AG04450 (cell line): ENCODE measurements around the gene LAMTOR1. TPM values are rescaled to one million over a fixed set of nuclear protein-coding genes. Genes with fewer than 3 reads are reported as not detected.

Source experiments
- CTCF ChIA-PET: fragments of 300-600, 350-600 bp; formaldehyde crosslinking; extraction: SDS; loops from one replicate; lab custom pipeline; 2022; ENCODE audit warnings: antibody characterized with exemption, inconsistent platforms; lab: Charles Lee
- POLR2A ChIA-PET: fragments of 350-600 bp; formaldehyde crosslinking; extraction: SDS; loops from one replicate; lab custom pipeline; 2021; ENCODE audit warnings: antibody characterized with exemption, inconsistent platforms; lab: Yijun Ruan, JAX
- DNase-seq: peaks from one replicate; pipeline ENCODE4 v3.0.0-alpha.2; 2011; ENCODE audit warnings: low read depth, low spot score
- H3K27ac ChIP-seq: one replicate; pipeline ENCODE4 v1.5.1; 2012; ENCODE audit warnings: low read depth, low read length, control low read depth
- H3K27me3 ChIP-seq: one replicate; pipeline ENCODE4 v1.6.0; 2012; ENCODE audit warnings: low read length; ENCODE audit not compliant: control insufficient read depth, insufficient read depth
- H3K4me3 ChIP-seq: 2 replicates; pipeline ENCODE4 v1.5.1; 2011; ENCODE audit warnings: mild to moderate bottlenecking, low read depth, low read length, control low read depth
- H3K9me3 ChIP-seq: 2 replicates; pipeline ENCODE4 v1.5.1; 2012; ENCODE audit warnings: low read length; ENCODE audit not compliant: control insufficient read depth, insufficient read depth
- polyA plus RNA-seq: library from polyadenylated mRNA; depleted of rRNA; stranded (reverse); fragments of >200 nt; gene quantifications from 2 replicates; pipeline ENCODE4 v1.2.3, GENCODE V29; 2011
- TF ChIP-seq, protein P1 (sequence below): IDR thresholded peaks from 2 replicates; pipeline ENCODE4 v1.5.1; 2011; ENCODE audit warnings: low read depth, low read length, control low read depth, inconsistent platforms

LAMTOR1 gene
- polyA plus RNA-seq, 1 experiment: 89.1 TPM

DNA sequence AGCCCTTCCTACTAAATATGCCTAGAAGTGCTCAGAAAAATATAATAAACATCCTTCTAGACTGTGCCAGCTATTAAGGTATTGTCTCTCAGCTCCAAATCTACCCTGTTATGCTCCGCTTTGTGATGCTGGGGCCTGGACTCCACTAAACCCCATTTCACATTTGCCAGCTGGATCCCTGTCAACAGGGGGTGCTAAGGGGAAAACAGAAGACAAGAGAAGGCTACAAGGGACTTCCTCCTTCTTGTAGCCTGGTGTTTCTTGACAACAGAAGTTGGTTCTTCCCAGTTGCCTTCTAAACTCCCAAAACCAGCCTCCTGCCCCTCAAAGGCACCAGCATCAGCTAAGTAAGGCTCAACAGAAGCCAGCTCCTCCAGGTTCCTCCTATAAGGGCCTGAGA lies 28.0 kb downstream of the LAMTOR1 start:
- ChIA-PET CTCF (interaction anchor here (0.6 to 1.0 kb wide), 2 partner anchors 170 to 356 kb away, joined by 3 read pairs; no protein-coding TSS in a partner anchor), POLR2A (no interaction called here)
- Histone ChIP-seq H3K27ac (no peak overlapping the region), H3K27me3 (no peaks in the 10 kb centered on the region), H3K9me3 (no peaks in the 10 kb centered on the region; the same call in 1 of the 2 replicates), H3K4me3 (no peak overlapping the region)
- TF ChIP-seq, protein P1, sequence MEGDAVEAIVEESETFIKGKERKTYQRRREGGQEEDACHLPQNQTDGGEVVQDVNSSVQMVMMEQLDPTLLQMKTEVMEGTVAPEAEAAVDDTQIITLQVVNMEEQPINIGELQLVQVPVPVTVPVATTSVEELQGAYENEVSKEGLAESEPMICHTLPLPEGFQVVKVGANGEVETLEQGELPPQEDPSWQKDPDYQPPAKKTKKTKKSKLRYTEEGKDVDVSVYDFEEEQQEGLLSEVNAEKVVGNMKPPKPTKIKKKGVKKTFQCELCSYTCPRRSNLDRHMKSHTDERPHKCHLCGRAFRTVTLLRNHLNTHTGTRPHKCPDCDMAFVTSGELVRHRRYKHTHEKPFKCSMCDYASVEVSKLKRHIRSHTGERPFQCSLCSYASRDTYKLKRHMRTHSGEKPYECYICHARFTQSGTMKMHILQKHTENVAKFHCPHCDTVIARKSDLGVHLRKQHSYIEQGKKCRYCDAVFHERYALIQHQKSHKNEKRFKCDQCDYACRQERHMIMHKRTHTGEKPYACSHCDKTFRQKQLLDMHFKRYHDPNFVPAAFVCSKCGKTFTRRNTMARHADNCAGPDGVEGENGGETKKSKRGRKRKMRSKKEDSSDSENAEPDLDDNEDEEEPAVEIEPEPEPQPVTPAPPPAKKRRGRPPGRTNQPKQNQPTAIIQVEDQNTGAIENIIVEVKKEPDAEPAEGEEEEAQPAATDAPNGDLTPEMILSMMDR: peak; percentile 18; the same call in 1 of the 2 replicates
- no peak for DNase-seq

DNA sequence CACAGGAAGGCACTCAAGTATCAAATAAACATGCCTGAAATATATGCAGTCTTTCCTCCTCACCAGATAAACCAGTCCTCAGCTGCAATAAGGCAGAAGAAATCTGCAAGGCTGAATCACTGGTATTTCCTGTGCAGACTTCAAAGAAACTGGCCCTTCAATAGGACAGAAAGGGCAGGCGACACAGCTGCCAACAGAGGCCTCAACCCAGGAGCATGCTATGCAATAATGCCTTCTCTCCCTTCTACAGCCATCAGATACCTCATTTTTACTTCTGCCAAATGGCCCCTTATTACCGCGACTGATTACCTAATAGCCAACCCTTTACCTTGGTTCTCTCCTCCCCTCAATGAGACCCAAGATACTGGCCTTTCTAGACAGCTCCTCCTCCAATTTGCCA lies 30.7 kb downstream of the LAMTOR1 start:
- H3K27ac ChIP-seq: peak overlapping the region; percentile 84
- peak; percentile 42 for DNase-seq
- POLR2A ChIA-PET: interaction anchor here (0.5 to 1.0 kb wide), 3 partner anchors 31 to 42 kb away, joined by 3 to 6 read pairs (median 3); no protein-coding TSS in a partner anchor
- CTCF ChIA-PET: interaction anchor here (0.6 to 0.8 kb wide), 3 partner anchors 15 to 261 kb away, joined by 3 to 4 read pairs (median 3); no protein-coding TSS in a partner anchor
- no peaks in the 10 kb centered on the region for H3K9me3 ChIP-seq
- H3K4me3 ChIP-seq: no peak overlapping the region
- H3K27me3 ChIP-seq: no peaks in the 10 kb centered on the region
- TF ChIP-seq, protein P1: no peak

DNA sequence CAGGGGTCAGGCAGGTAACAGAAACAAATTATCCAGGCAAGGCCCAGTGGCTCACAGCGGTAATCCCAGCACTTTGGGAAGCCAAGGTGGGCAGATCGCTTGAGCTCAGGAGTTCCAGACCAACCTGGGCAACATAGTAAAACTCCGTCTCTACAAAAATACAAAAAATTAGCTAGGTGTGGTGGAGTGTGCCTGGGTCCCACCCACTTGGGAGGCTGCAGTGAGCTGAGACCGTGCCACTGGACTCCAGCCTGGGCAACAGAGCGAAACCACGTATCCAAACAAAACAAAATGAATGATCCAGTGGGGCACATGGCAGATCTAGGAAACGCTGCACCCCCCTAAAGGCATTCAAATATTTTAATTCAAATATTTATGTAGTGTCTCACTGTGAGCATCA lies 32.6 kb downstream of the LAMTOR1 start:
- Histone ChIP-seq H3K27ac (peak overlapping the region; percentile 62), H3K4me3 (no peak overlapping the region), H3K9me3 (no peaks in the 10 kb centered on the region), H3K27me3 (no peaks in the 10 kb centered on the region)
- POLR2A ChIA-PET: interaction anchor here (0.7 kb wide), 1 partner anchor 30 kb away, joined by 3 read pairs; no protein-coding TSS in a partner anchor
- no peak for DNase-seq
- CTCF ChIA-PET: no interaction called here
- TF ChIP-seq, protein P1: no peak

DNA sequence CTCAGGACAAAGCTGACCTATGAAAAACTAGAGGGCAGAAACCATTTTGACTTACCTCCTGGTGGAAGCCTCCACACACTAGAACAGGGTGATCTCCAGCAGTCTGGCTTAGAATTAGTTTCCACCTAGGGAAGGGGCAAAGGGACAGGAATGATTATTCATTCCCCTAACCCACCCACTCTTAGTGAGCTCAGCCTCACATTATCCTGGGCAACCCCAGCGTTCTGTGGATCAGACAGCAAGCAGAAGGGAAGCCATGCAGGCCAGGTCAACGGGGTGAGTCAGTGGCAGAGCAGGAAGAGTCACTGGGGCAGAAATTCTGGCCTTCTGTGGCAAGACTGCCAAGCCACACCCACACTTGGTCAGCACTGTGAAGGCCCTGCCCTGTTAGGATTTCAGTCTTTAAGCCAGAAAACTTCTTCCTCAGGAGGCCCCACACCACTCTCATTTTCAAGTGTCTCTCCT lies 33.3 kb downstream of the LAMTOR1 start:
- TF ChIP-seq, protein P1: no peak
- ChIA-PET POLR2A (interaction anchor here (0.6 kb wide), 1 partner anchor 88 kb away, joined by 5 read pairs; no protein-coding TSS in a partner anchor), CTCF (no interaction called here)
- no peaks in the 10 kb centered on the region for H3K27me3 ChIP-seq
- peak overlapping the region; percentile 11 for H3K4me3 ChIP-seq
- H3K9me3 ChIP-seq: no peaks in the 10 kb centered on the region
- H3K27ac ChIP-seq: peak overlapping the region; percentile 62
- DNase-seq: peak; percentile 21

DNA sequence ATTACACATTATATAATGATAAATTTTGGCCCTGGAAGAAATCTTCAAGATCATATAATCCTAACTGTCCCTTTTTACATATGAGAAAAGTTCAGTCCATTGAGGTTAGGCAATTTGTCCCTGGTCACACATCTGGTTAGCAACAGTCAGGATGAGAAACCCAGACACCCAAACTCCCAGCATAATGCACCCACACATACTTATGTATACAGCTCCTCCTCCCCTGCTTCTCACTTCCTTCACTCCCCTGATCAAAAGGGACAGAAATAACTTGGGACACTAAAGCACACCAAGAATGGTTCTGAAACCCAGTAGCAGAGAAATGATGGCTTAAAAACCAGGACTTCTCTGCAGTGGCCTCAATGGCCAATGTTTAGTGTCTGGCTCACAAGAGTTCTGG lies 33.9 kb downstream of the LAMTOR1 start:
- no peaks in the 10 kb centered on the region for H3K27me3 ChIP-seq
- peak overlapping the region; percentile 25 for H3K4me3 ChIP-seq
- H3K9me3 ChIP-seq: no peaks in the 10 kb centered on the region
- ChIA-PET CTCF (no interaction called here), POLR2A (interaction anchor here (0.6 to 1.1 kb wide), 2 partner anchors 28 to 87 kb away, joined by 3 to 5 read pairs; no protein-coding TSS in a partner anchor)
- H3K27ac ChIP-seq: peak overlapping the region; percentile 62
- DNase-seq: no peak
- TF ChIP-seq, protein P1: no peak
